RWPE2 (cell line): ENCODE data around the gene RPL31.

Experiments used
- ATAC-seq: fragments of 200-7000 bp; cut with Tn5 transposase; 3 replicates; pipeline ENCODE4 v1.9.1; 2021; ENCODE audit warnings: low read depth
- DNase-seq: peaks from one replicate; pipeline ENCODE4 v3.0.0-alpha.2; 2020; ENCODE audit warnings: low spot score
- H3K27ac ChIP-seq: fragments of 450-650 bp; 2 replicates; pipeline ENCODE4 v1.5.1; 2017; ENCODE audit warnings: mild to moderate bottlenecking; ENCODE audit not compliant: poor library complexity, severe bottlenecking
- H3K27me3 ChIP-seq: fragments of 250-450 bp; sonication (Bioruptor Pico); 2 replicates; pipeline ENCODE4 v1.5.1; 2021; ENCODE audit warnings: mild to moderate bottlenecking, moderate library complexity; ENCODE audit not compliant: insufficient read depth, poor library complexity, severe bottlenecking
- H3K36me3 ChIP-seq: fragments of 250-450 bp; sonication (Bioruptor Pico); 2 replicates; pipeline ENCODE4 v1.5.1; 2020; ENCODE audit warnings: low read depth, mild to moderate bottlenecking, moderate library complexity
- H3K4me1 ChIP-seq: fragments of 250-450 bp; sonication (Bioruptor Pico); 2 replicates; pipeline ENCODE4 v1.5.1; 2021; ENCODE audit warnings: mild to moderate bottlenecking, moderate library complexity; ENCODE audit not compliant: insufficient read depth, poor library complexity, severe bottlenecking
- H3K4me3 ChIP-seq: fragments of 250-450 bp; sonication (Bioruptor Pico); 2 replicates; pipeline ENCODE4 v1.5.1; 2021; ENCODE audit warnings: mild to moderate bottlenecking, moderate library complexity; ENCODE audit not compliant: severe bottlenecking
- H3K9me3 ChIP-seq: fragments of 250-450 bp; sonication (Bioruptor Pico); 2 replicates; pipeline ENCODE4 v1.5.1; 2021; ENCODE audit warnings: mild to moderate bottlenecking, moderate library complexity; ENCODE audit not compliant: severe bottlenecking
- TF ChIP-seq, protein P1 (sequence below): fragments of 450-650 bp; IDR thresholded peaks from one replicate; pipeline ENCODE4 v1.5.1; 2017; ENCODE audit warnings: mild to moderate bottlenecking, moderate library complexity; ENCODE audit not compliant: poor library complexity, severe bottlenecking

Gene RPL31

DNA sequence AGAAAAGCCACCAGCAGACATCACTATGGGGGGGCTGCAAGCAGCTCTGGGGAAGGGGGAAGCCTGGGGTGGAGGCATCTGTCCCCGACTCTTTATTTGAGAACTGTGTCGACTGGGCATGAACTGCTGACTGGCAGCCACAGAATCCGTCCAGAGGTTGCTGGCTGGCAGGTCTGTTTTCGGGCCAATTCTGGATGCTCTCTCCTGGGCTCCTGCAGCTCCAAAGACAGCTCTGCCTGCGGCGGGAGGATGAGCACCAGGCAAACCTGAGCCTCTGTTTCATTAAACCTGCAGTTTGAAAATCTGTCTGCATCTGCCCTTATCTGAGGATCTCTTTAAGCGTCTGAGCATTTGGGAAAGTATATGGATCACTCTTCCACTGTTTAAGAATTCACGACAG is 34.4 kb upstream of the RPL31 start:
- ATAC-seq (no peak), DNase-seq (no peak)
- no peaks in the 10 kb centered on the region for H3K27me3 ChIP-seq
- H3K27ac ChIP-seq = no peak overlapping the region
- TF ChIP-seq, protein P1, sequence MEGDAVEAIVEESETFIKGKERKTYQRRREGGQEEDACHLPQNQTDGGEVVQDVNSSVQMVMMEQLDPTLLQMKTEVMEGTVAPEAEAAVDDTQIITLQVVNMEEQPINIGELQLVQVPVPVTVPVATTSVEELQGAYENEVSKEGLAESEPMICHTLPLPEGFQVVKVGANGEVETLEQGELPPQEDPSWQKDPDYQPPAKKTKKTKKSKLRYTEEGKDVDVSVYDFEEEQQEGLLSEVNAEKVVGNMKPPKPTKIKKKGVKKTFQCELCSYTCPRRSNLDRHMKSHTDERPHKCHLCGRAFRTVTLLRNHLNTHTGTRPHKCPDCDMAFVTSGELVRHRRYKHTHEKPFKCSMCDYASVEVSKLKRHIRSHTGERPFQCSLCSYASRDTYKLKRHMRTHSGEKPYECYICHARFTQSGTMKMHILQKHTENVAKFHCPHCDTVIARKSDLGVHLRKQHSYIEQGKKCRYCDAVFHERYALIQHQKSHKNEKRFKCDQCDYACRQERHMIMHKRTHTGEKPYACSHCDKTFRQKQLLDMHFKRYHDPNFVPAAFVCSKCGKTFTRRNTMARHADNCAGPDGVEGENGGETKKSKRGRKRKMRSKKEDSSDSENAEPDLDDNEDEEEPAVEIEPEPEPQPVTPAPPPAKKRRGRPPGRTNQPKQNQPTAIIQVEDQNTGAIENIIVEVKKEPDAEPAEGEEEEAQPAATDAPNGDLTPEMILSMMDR = no peak
- H3K4me1 ChIP-seq = no peaks in the 10 kb centered on the region
- H3K9me3 ChIP-seq = no peaks in the 10 kb centered on the region
- no peak overlapping the region for H3K4me3 ChIP-seq
- H3K36me3 ChIP-seq = peaks cover 11% of the 10 kb centered on the region

DNA sequence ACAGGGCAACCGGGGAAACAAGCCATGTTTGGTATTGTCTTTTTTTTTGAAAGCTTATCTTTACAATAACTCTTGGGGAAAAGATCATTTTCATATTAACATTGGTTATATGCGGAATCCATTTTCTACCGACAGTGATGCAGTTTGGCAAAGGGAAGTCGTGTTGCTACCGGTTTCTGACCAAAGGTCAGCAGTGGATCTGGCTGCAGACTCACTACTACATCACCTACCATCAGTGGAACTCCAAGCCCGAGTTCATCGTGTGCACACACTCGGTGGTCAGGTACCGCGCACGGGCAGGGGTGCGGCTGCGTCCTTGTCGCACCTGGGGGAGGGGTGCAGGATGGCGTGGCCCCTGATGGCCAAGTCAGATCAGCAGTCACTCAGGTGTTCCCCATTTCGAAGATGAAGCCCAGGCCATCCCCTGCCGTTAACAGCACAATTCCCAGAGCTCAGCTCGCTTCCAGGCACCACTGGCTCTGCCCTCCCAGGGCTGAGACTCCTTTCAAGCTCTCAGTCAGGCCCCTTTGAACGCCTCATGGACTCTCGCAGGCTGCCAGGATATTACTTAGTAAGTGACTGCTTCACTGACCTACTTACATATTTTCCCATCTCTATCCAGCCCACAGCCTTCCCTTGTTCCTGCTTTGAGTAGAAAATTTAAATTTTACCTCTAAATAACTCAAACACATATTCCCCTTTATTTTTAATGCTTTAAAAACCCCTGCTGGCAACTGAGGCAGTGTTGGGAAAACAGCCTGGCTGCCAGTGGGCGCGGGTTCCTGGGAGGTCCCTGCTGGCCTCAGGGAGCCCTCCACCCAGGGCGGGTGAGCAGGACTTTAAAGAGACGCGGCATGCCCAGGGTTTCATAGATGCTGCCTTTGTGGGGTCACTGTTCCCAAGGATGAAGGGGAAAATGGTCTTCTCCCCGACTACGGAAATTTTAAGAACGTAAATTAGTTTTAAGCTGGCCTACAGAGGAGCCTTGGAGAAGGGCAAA is 33.6 kb upstream of the RPL31 start:
- TF ChIP-seq, protein P1 = no peak
- Histone ChIP-seq H3K4me3 (no peak overlapping the region), H3K36me3 (peaks cover 14% of the 10 kb centered on the region), H3K27me3 (no peaks in the 10 kb centered on the region), H3K9me3 (no peaks in the 10 kb centered on the region), H3K27ac (no peak overlapping the region), H3K4me1 (no peaks in the 10 kb centered on the region)
- DNase-seq = no peak
- ATAC-seq = no peak

GRCh38 chr2:100969998-100970397 is 32.1 kb upstream of the RPL31 start:
- no peak for ATAC-seq
- H3K4me1 ChIP-seq = no peaks in the 10 kb centered on the region

DNA sequence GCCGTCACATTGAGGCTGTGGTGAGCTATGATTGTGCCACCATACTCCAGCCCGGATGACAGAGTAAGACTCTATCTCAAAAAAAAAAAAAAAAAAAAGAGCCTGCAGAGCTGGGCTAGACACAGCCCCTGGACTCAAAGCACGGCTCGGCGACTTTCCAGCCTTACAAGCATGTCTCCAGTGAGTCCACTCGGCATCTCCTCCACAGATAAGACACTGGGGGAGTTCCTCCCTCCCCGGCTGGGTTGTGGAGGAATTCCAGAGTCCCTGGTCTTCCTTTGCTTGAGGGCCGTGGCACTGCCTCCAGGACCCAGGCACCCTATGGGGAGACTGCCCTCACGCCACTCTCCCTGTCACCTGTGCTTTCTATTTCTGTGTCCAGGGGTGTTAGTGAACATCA is 30.9 kb upstream of the RPL31 start:
- DNase-seq = no peak
- H3K27ac ChIP-seq = no peak overlapping the region
- TF ChIP-seq, protein P1 = no peak
- no peak for ATAC-seq
- peaks cover 23% of the 10 kb centered on the region for H3K36me3 ChIP-seq
- no peaks in the 10 kb centered on the region for H3K27me3 ChIP-seq
- no peaks in the 10 kb centered on the region for H3K4me1 ChIP-seq
- H3K4me3 ChIP-seq = no peak overlapping the region
- H3K9me3 ChIP-seq = no peaks in the 10 kb centered on the region

More at GRCh38 chr2:100969998-100970397, 32.1 kb upstream of the RPL31 start:
- Histone ChIP-seq H3K36me3 (peaks cover 11% of the 10 kb centered on the region), H3K27me3 (no peaks in the 10 kb centered on the region), H3K9me3 (no peaks in the 10 kb centered on the region), H3K27ac (no peak overlapping the region), H3K4me3 (no peak overlapping the region)
- no peak for DNase-seq
- TF ChIP-seq, protein P1 = no peak

DNA sequence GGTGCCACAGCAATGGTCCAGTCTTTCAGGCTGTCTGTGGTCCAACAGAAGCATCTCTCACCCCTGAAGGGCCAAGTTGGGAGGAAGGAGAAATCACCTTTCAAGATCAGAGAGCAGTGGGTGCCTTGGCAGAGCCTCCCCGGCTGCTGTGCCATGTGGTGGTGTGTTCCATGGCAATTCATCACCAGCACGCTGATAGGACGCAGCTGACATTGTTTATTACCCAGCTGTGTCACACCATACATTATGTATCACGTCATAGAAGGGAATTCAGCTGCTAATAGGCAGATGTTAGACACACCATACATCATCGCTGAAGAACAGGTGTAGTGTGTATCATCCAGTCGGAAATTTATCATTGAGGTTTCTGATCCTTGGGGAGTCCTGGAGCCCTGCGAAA is 29.6 kb upstream of the RPL31 start:
- H3K4me3 ChIP-seq = no peak overlapping the region
- DNase-seq = no peak
- TF ChIP-seq, protein P1 = no peak
- peaks cover 28% of the 10 kb centered on the region for H3K36me3 ChIP-seq
- no peaks in the 10 kb centered on the region for H3K27me3 ChIP-seq
- H3K4me1 ChIP-seq = no peaks in the 10 kb centered on the region
- no peaks in the 10 kb centered on the region for H3K9me3 ChIP-seq
- H3K27ac ChIP-seq = no peak overlapping the region
- no peak for ATAC-seq
